Measurements from ENCODE around the gene UBAC2.

GRCh38 chr13:99360696-99361095, 160.0 kb downstream of the UBAC2 start:
- TF ChIP-seq CTCF (IDR thresholded peaks at IDR 0.05) (no peak), POLR2A (IDR thresholded peaks at IDR 0.05) (no peak)

Data from uterus (tissue), 2 donors.